Common myeloid progenitor, CD34-positive (primary cell): ENCODE measurements around the gene GPR31.

Experiments
- CTCF ChIA-PET: fragments of 350-600 bp; sonication (Branson Sonifier 250); formaldehyde crosslinking; loops from one replicate; lab custom pipeline; 2021; ENCODE audit warnings: antibody characterized with exemption; lab: Charles Lee
- POLR2A ChIA-PET: fragments of 350-600 bp; sonication (Branson Sonifier 250); formaldehyde crosslinking; loops from one replicate; lab custom pipeline; 2021; ENCODE audit warnings: antibody characterized with exemption; lab: Charles Lee
- DNase-seq, 3 donors: peaks; one replicate each; pipeline versions ENCODE4 v3.0.0 to v3.0.0-alpha.2; 2013
- H3K27ac ChIP-seq, 2 experiments: 1 replicate in 1 of 2; 2 replicates in 1 of 2; pipeline ENCODE4 v1.7.0; 2013; ENCODE audit warnings: inconsistent platforms in 2 of 2, low read length in 2 of 2, mild to moderate bottlenecking in 2 of 2, low read depth in 1 of 2, moderate library complexity in 1 of 2; ENCODE audit not compliant: severe bottlenecking in 2 of 2, insufficient read depth in 1 of 2, poor library complexity in 1 of 2
- H3K27me3 ChIP-seq, 5 experiments: replicated peaks in 2 of 5; 1 replicate in 3 of 5; 2 replicates in 2 of 5; pipeline versions ENCODE4 v1.6.1 to v1.7.0; 2013; ENCODE audit warnings: low read length in 4 of 5, mild to moderate bottlenecking in 2 of 5, moderate library complexity in 2 of 5, inconsistent platforms in 1 of 5; ENCODE audit not compliant: insufficient read depth in 5 of 5, control insufficient read depth in 4 of 5
- H3K36me3 ChIP-seq, 4 experiments: 1 replicate in 2 of 4; 2 replicates in 2 of 4; pipeline versions ENCODE4 v1.6.1 to v1.7.0; 2013; ENCODE audit warnings: low read length in 3 of 4, control low read depth in 1 of 4, mild to moderate bottlenecking in 1 of 4; ENCODE audit not compliant: control insufficient read depth in 4 of 4, insufficient read depth in 4 of 4
- H3K4me1 ChIP-seq, 4 experiments: 1 replicate in 3 of 4; 2 replicates in 1 of 4; pipeline versions ENCODE4 v1.6.1 to v1.7.1; 2013; ENCODE audit warnings: low read length in 3 of 4, mild to moderate bottlenecking in 3 of 4, control low read depth in 1 of 4, inconsistent platforms in 1 of 4, moderate library complexity in 1 of 4; ENCODE audit not compliant: control insufficient read depth in 4 of 4, insufficient read depth in 4 of 4; ENCODE audit errors: control extremely low read depth in 1 of 4
- H3K4me3 ChIP-seq, 7 experiments: 1 replicate in 4 of 7; 2 replicates in 3 of 7; pipeline versions ENCODE4 v1.5.1 to v1.7.0; 2013; ENCODE audit warnings: mild to moderate bottlenecking in 7 of 7, low read length in 6 of 7, moderate library complexity in 6 of 7, inconsistent platforms in 2 of 7, low read depth in 2 of 7, control low read depth in 1 of 7; ENCODE audit not compliant: insufficient read depth in 4 of 7, control insufficient read depth in 1 of 7; ENCODE audit errors: extremely low read depth in 1 of 7
- H3K9me3 ChIP-seq, 5 experiments: 1 replicate in 4 of 5; 2 replicates in 1 of 5; pipeline versions ENCODE4 v1.6.1 to v1.7.1; 2013; ENCODE audit warnings: low read length in 4 of 5, mild to moderate bottlenecking in 2 of 5, inconsistent platforms in 1 of 5, low read depth in 1 of 5, moderate library complexity in 1 of 5; ENCODE audit not compliant: control insufficient read depth in 4 of 5, insufficient read depth in 2 of 5; ENCODE audit errors: control extremely low read depth in 1 of 5
- WGBS: methylation state at CpG from one replicate; pipeline ENCODE4 v1.1.5; 2013; ENCODE audit not compliant: insufficient coverage; 5-methylcytosine and 5-hydroxymethylcytosine counted together

GPR31 gene

DNA sequence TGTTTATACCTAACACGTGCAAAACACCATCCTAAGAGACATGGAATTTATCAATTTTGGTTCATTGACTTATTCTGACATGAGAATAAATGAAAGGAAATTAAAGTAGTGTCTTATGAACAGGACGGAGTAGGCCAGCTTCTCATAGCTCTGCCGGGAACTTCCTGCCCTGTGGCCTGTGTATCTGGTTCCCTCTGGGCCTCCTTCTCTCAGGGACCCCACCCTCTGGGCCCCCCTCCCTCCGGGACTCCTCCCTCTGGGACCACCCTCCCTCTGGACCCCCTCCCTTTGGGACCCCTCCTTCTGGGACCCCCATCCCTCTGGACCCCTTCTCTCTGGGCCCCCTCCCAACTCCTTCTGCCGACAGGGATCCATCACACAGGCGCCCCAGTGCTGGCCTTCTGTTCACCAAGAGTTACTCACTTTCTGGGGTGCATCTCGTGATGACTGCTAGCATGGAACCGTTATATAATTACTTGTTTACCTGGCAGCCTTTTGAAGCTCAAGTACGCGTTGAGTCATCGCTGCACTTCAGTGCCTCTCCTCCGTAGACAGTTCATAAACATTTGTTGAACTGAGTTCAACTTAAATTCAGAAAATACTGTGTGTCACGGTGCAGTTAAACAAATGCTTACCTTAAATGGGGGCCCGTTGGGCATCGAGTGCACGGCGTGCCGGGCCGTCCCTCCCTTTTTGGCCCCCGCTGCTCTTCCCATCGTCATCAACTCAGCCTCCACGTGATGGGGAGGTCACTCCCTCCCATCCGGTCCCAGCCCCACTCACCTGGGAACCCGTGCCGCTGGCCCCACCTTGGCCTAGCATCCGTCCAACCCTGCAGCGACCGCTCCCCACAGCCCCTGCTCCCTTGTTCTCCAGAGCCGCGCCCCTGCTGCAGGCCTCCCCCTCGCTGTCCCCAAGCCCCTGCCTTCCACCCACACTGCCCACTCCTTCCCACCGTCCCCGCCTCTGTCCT, 26.8 kb downstream of the GPR31 start:
- H3K27ac ChIP-seq = no peak overlapping the region
- peaks cover 0 to 3% (median 0%) of the 10 kb centered on the region in 5 experiments for H3K9me3 ChIP-seq
- WGBS = 94% methylated on average over 27 of the region's 33 CpGs
- CTCF ChIA-PET = interaction anchor here (1.0 to 1.5 kb wide), 3 partner anchors 10 to 129 kb away, joined by 3 read pairs; no protein-coding TSS in a partner anchor
- peaks cover 0 to 2% (median 0%) of the 10 kb centered on the region in 5 experiments for H3K27me3 ChIP-seq
- POLR2A ChIA-PET = no interaction called here
- H3K4me1 ChIP-seq = peaks cover 0 to 2% (median 0%) of the 10 kb centered on the region in 4 experiments
- no peak for DNase-seq
- no peaks in the 10 kb centered on the region for H3K36me3 ChIP-seq
- H3K4me3 ChIP-seq = no peak overlapping the region

DNA sequence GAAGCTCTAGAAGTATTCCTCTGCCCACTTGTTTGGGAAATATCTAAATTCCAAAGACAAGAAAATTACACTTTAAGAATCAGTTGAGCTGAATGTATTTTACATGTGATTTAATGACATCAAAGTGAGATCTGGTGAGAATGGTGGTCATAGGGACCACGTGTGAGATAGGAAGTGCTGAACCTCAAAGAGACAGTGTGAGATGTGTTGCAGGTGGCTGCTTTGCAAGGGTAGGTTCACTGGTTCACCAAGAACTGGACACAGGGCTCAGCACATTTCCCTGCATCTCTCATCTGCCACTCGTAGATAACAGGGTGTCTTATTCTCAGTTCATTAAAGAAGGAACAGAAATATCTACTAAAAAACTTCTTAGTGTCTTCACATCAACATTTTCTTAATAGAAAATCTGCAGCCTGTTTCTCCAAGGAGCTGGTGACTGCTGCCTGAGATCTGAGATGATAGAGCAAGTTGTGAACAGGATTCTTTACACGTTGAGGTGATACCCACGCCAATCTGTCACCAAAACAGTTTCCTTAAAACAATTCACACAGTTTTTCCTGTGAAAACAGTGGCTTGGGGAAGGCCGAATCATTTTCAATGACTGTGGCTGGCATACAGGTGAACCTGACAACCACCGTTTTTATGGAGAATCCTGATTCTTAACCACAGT, 27.6 kb downstream of the GPR31 start:
- peak in 1 of 3 donors; percentile 29 for DNase-seq
- Histone ChIP-seq H3K9me3 (peaks cover 0 to 3% (median 0%) of the 10 kb centered on the region in 5 experiments), H3K27me3 (no peaks in the 10 kb centered on the region), H3K4me1 (peaks cover 0 to 5% (median 3%) of the 10 kb centered on the region in 4 experiments), H3K36me3 (no peaks in the 10 kb centered on the region), H3K4me3 (no peak overlapping the region), H3K27ac (no peak overlapping the region)
- ChIA-PET POLR2A (no interaction called here), CTCF (interaction anchor here (0.7 to 1.5 kb wide), 6 partner anchors 9 to 128 kb away, joined by 3 to 4 read pairs (median 3); no protein-coding TSS in a partner anchor)
- WGBS = 50% methylated on average over 2 of the region's 6 CpGs

DNA sequence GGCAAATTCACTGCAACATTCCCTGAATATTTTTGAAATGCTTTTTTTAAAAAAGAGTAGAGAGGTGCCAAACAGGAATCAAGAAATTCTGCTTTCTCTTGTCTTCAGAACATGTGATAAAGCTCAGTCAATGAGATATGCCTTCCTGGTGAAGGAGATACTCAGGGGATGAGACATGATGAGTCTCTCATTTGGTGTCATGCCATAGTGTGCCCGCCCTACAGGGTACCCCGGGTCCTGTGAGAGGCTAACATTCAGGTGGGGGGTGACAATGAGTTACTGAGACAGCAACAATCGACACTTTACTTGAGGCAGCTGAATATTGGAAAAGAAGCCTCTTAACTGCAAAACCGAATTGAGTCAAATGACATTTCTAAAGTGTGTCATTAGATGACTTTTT, 28.2 kb downstream of the GPR31 start:
- Histone ChIP-seq H3K27me3 (no peaks in the 10 kb centered on the region), H3K27ac (no peak overlapping the region), H3K36me3 (no peaks in the 10 kb centered on the region), H3K4me3 (no peak overlapping the region), H3K9me3 (peaks cover 0 to 3% (median 0%) of the 10 kb centered on the region in 5 experiments), H3K4me1 (peaks cover 0 to 9% (median 6%) of the 10 kb centered on the region in 4 experiments)
- DNase-seq = no peak
- ChIA-PET POLR2A (no interaction called here), CTCF (interaction anchor here (0.7 to 1.7 kb wide), 5 partner anchors 9 to 82 kb away, joined by 3 to 4 read pairs (median 3); no protein-coding TSS in a partner anchor)
- 99% methylated on average over 4 of the region's 4 CpGs for WGBS

DNA sequence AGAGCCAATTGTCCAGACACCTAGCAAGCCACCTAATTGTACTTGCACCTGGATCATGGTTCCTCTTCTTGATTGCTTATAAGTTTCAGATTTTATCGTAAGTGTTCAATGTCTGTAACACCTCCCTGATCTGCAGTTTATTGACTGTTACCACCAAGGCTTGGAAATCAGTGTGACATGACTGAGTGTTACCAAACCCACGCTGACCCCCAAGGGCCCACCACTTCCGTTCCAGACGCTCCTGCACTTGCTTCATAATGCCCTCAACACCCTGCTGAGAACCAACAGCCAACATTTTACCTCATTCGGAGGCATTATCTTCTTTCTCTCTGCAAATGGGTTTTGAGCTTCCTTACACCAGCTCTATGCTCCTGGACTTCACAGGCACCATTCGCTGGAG, 28.6 kb downstream of the GPR31 start:
- Histone ChIP-seq H3K4me1 (peaks cover 0 to 13% (median 6%) of the 10 kb centered on the region in 4 experiments), H3K36me3 (no peaks in the 10 kb centered on the region), H3K27ac (no peak overlapping the region), H3K9me3 (peaks cover 0 to 3% (median 0%) of the 10 kb centered on the region in 5 experiments), H3K4me3 (no peak overlapping the region), H3K27me3 (no peaks in the 10 kb centered on the region)
- 95% methylated on average over 5 of the region's 6 CpGs for WGBS
- no peak for DNase-seq
- POLR2A ChIA-PET = no interaction called here
- CTCF ChIA-PET = interaction anchor here (1.2 to 1.7 kb wide), 2 partner anchors 10 to 14 kb away, joined by 3 to 4 read pairs; no protein-coding TSS in a partner anchor

- Histone ChIP-seq H3K27me3 (no peaks in the 10 kb centered on the region), H3K4me1 (peaks cover 0 to 25% (median 13%) of the 10 kb centered on the region in 4 experiments), H3K4me3 (no peak overlapping the region), H3K9me3 (peaks cover 0 to 3% (median 0%) of the 10 kb centered on the region in 5 experiments), H3K27ac (no peak overlapping the region), H3K36me3 (no peaks in the 10 kb centered on the region)
- WGBS = 98% methylated on average over 14 of the region's 14 CpGs
- CTCF ChIA-PET = interaction anchor here (0.7 to 1.7 kb wide), 3 partner anchors 10 to 13 kb away, joined by 3 to 5 read pairs (median 4); no protein-coding TSS in a partner anchor
- POLR2A ChIA-PET = no interaction called here
- DNase-seq = no peak
Measured at GRCh38 chr6:167127785-167128531, 29.8 kb downstream of the GPR31 start.

DNA sequence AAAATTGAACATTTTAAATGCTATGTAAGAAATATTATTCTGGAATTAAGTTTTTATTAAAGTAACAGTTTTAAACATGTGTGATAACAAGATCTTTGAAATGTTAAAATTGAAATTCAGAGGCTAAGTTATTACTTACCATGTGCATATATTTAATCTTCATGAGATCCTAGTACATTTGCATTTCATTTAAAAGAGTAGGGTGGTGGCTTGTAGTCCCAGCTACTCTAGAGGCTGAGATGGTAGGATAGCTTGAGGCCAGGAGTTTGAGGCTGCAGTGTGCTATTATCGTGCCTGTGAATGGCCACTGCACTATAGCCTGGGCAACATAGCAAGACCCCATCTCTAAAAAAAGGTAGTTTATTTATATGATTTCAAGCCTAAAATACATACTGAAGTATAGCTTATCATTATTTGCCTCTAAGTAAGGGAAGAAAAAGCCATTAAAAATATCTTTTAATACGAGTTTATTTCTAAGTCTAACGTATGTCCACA, 31.9 kb downstream of the GPR31 start:
- Histone ChIP-seq H3K4me3 (no peak overlapping the region), H3K36me3 (no peaks in the 10 kb centered on the region), H3K4me1 (peaks cover 0 to 45% (median 21%) of the 10 kb centered on the region in 4 experiments), H3K27me3 (no peaks in the 10 kb centered on the region), H3K9me3 (peaks cover 0 to 3% (median 0%) of the 10 kb centered on the region in 5 experiments), H3K27ac (no peak overlapping the region)
- no peak for DNase-seq
- POLR2A ChIA-PET = no interaction called here
- WGBS = 100% methylated on average over 1 of the region's 3 CpGs
- CTCF ChIA-PET = interaction anchor here (0.7 to 1.1 kb wide), 2 partner anchors 9 to 33 kb away, joined by 3 read pairs; no protein-coding TSS in a partner anchor
